WTC11 (cell line): ENCODE measurements around the gene HMGB4. TPM values are rescaled to one million over a fixed set of nuclear protein-coding genes. Genes with fewer than 3 reads are reported as not detected.

Source experiments
- ATAC-seq: fragments of 200-7000 bp; cut with Tn5 transposase; 2 replicates; pipeline ENCODE4 v1.10.0; 2021; ENCODE audit warnings: mild to moderate bottlenecking, moderate library complexity
- CTCF ChIA-PET: fragments of 300-600 bp; sonication (Branson Sonifier 250); formaldehyde crosslinking; loops from one replicate; lab custom pipeline; 2021; ENCODE audit warnings: antibody characterized with exemption; lab: Charles Lee
- POLR2A ChIA-PET: fragments of 350-600 bp; sonication (Branson Sonifier 250); formaldehyde crosslinking; loops from one replicate; lab custom pipeline; 2021; ENCODE audit warnings: antibody characterized with exemption; lab: Charles Lee
- DNase-seq: peaks from one replicate; pipeline ENCODE4 v3.0.0; 2021; ENCODE audit warnings: low spot score
- H3K27ac Mint-ChIP-seq: 2 replicates; pipeline ENCODE4 v1.8.0; 2021; ENCODE audit warnings: mixed read lengths
- H3K27me3 Mint-ChIP-seq: 2 replicates; pipeline ENCODE4 v1.8.0; 2021; ENCODE audit warnings: low read depth, mild to moderate bottlenecking, moderate library complexity, mixed read lengths
- H3K36me3 Mint-ChIP-seq: 2 replicates; pipeline ENCODE4 v1.8.0; 2021; ENCODE audit warnings: mixed read lengths
- H3K4me1 Mint-ChIP-seq: 2 replicates; pipeline ENCODE4 v1.8.0; 2022; ENCODE audit warnings: mixed read lengths
- H3K4me3 Mint-ChIP-seq: 2 replicates; pipeline ENCODE4 v1.8.0; 2021; ENCODE audit warnings: mild to moderate bottlenecking, moderate library complexity, mixed read lengths
- H3K9me3 Mint-ChIP-seq: 2 replicates; pipeline ENCODE4 v1.8.0; 2021; ENCODE audit warnings: mixed read lengths
- CREB1 ChIP-seq: sonication (generic); formaldehyde crosslinking; IDR thresholded peaks from 2 replicates; pipeline ENCODE4 v1.8.0; 2023; ENCODE audit warnings: mild to moderate bottlenecking, missing genetic modification reagents
- CREM ChIP-seq: sonication (generic); formaldehyde crosslinking; IDR thresholded peaks from 2 replicates; pipeline ENCODE4 v1.8.1; 2022; ENCODE audit warnings: mild to moderate bottlenecking, missing genetic modification reagents, moderate library complexity
- GTF2I ChIP-seq: fragments of 250-450 bp; sonication (Bioruptor Pico); conservative IDR thresholded peaks from 2 replicates; pipeline ENCODE4 v1.4.0; 2021; ENCODE audit warnings: mild to moderate bottlenecking
- HMGA2 ChIP-seq: fragments of 250-450 bp; sonication (Bioruptor Pico); IDR thresholded peaks from 2 replicates; pipeline ENCODE4 v1.4.0; 2021; ENCODE audit warnings: mild to moderate bottlenecking, moderate library complexity
- IRF2 ChIP-seq: sonication (generic); formaldehyde crosslinking; IDR thresholded peaks from 2 replicates; pipeline ENCODE4 v1.8.0; 2022; ENCODE audit warnings: low read depth, missing genetic modification reagents, borderline replicate concordance
- MYBL2 ChIP-seq: sonication (generic); formaldehyde crosslinking; IDR thresholded peaks from 2 replicates; pipeline ENCODE4 v1.8.1; 2023; ENCODE audit warnings: mild to moderate bottlenecking, moderate library complexity, missing genetic modification reagents
- PRRX2 ChIP-seq: fragments of 250-450 bp; sonication (Bioruptor Pico); IDR thresholded peaks from 2 replicates; pipeline ENCODE4 v1.8.0; 2021; ENCODE audit warnings: mild to moderate bottlenecking
- SMAD4 ChIP-seq: sonication (generic); formaldehyde crosslinking; IDR thresholded peaks from 2 replicates; pipeline ENCODE4 v1.8.0; 2022; ENCODE audit warnings: mild to moderate bottlenecking, missing genetic modification reagents
- ZBTB21 ChIP-seq: sonication (generic); formaldehyde crosslinking; IDR thresholded peaks from 2 replicates; pipeline ENCODE4 v1.8.1; 2023; ENCODE audit warnings: mild to moderate bottlenecking, missing genetic modification reagents, borderline replicate concordance
- total RNA-seq: library from RNA; stranded (reverse); gene quantifications from 3 replicates; pipeline ENCODE4 v1.2.3, GENCODE V29; 2021
- TF ChIP-seq, protein P1 (sequence below): sonication (generic); formaldehyde crosslinking; IDR thresholded peaks from 2 replicates; pipeline ENCODE4 v1.8.1; 2023; ENCODE audit warnings: mild to moderate bottlenecking, missing genetic modification reagents, moderate library complexity
- TF ChIP-seq, protein P2 (sequence below): fragments of 200-600 bp; IDR thresholded peaks from 2 replicates; pipeline ENCODE4 v1.8.0; 2022; ENCODE audit warnings: antibody characterized with exemption
- TF ChIP-seq, protein P3 (sequence below): sonication (generic); formaldehyde crosslinking; IDR thresholded peaks from 2 replicates; pipeline ENCODE4 v1.8.0; 2023; ENCODE audit warnings: mild to moderate bottlenecking, missing genetic modification reagents
- TF ChIP-seq, protein P4 (sequence below): fragments of 250-450 bp; sonication (Bioruptor Pico); IDR thresholded peaks from 2 replicates; pipeline ENCODE4 v1.9.0; 2021; ENCODE audit warnings: moderate library complexity, mild to moderate bottlenecking, inconsistent platforms, borderline replicate concordance
- TF ChIP-seq, protein P5 (sequence below): sonication (generic); formaldehyde crosslinking; IDR thresholded peaks from 2 replicates; pipeline ENCODE4 v1.8.0; 2022; ENCODE audit warnings: missing genetic modification reagents
- TF ChIP-seq, protein P6 (sequence below): sonication (generic); formaldehyde crosslinking; IDR thresholded peaks from 2 replicates; pipeline ENCODE4 v1.8.0; 2022; ENCODE audit warnings: mild to moderate bottlenecking, missing genetic modification reagents

The HMGB4 gene
- total RNA-seq, 1 experiment from 2014 or later = not detected

DNA sequence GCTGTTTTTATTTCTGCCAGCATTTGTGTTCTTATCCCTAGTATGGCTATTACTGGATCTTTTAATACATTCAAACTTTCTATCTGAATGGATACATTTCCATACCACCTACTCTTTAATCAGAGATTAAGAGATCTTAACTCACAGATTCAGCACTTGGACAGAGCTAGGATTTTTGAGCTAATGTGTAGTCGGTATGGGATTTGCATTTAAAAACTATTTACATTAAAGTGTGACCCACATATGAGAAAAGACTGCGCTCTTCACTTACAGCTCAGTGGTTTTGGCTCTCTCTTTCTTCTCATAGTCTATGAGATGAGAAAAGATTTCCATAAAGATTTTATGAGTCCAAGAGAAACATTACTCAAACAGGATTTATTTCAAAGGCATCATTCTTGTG lies 16.4 kb downstream of the HMGB4 start:
- ATAC-seq (no peak), DNase-seq (no peak)
- H3K27me3 Mint-ChIP-seq = no peaks in the 10 kb centered on the region
- no peak overlapping the region for H3K27ac Mint-ChIP-seq
- CTCF ChIA-PET = interaction anchor here (2.8 kb wide), 1 partner anchor 134 kb away, joined by 8 read pairs; no protein-coding TSS in a partner anchor
- no peak overlapping the region for H3K4me3 Mint-ChIP-seq
- H3K4me1 Mint-ChIP-seq = 0 out of 2 replicates have a peak, but pooled peaks cover 3% of the 10 kb centered on the region
- no peaks in the 10 kb centered on the region for H3K9me3 Mint-ChIP-seq
- no peaks in the 10 kb centered on the region for H3K36me3 Mint-ChIP-seq
- TF ChIP-seq, protein P1, sequence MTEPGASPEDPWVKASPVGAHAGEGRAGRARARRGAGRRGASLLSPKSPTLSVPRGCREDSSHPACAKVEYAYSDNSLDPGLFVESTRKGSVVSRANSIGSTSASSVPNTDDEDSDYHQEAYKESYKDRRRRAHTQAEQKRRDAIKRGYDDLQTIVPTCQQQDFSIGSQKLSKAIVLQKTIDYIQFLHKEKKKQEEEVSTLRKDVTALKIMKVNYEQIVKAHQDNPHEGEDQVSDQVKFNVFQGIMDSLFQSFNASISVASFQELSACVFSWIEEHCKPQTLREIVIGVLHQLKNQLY = no peak
- TF ChIP-seq, protein P2, sequence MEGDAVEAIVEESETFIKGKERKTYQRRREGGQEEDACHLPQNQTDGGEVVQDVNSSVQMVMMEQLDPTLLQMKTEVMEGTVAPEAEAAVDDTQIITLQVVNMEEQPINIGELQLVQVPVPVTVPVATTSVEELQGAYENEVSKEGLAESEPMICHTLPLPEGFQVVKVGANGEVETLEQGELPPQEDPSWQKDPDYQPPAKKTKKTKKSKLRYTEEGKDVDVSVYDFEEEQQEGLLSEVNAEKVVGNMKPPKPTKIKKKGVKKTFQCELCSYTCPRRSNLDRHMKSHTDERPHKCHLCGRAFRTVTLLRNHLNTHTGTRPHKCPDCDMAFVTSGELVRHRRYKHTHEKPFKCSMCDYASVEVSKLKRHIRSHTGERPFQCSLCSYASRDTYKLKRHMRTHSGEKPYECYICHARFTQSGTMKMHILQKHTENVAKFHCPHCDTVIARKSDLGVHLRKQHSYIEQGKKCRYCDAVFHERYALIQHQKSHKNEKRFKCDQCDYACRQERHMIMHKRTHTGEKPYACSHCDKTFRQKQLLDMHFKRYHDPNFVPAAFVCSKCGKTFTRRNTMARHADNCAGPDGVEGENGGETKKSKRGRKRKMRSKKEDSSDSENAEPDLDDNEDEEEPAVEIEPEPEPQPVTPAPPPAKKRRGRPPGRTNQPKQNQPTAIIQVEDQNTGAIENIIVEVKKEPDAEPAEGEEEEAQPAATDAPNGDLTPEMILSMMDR = no peak
- no peak for TF ChIP-seq MYBL2 (CRISPR knock-in tag)
- no peak for TF ChIP-seq HMGA2
- TF ChIP-seq, protein P3, sequence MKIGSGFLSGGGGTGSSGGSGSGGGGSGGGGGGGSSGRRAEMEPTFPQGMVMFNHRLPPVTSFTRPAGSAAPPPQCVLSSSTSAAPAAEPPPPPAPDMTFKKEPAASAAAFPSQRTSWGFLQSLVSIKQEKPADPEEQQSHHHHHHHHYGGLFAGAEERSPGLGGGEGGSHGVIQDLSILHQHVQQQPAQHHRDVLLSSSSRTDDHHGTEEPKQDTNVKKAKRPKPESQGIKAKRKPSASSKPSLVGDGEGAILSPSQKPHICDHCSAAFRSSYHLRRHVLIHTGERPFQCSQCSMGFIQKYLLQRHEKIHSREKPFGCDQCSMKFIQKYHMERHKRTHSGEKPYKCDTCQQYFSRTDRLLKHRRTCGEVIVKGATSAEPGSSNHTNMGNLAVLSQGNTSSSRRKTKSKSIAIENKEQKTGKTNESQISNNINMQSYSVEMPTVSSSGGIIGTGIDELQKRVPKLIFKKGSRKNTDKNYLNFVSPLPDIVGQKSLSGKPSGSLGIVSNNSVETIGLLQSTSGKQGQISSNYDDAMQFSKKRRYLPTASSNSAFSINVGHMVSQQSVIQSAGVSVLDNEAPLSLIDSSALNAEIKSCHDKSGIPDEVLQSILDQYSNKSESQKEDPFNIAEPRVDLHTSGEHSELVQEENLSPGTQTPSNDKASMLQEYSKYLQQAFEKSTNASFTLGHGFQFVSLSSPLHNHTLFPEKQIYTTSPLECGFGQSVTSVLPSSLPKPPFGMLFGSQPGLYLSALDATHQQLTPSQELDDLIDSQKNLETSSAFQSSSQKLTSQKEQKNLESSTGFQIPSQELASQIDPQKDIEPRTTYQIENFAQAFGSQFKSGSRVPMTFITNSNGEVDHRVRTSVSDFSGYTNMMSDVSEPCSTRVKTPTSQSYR = no peak
- no peak for TF ChIP-seq CREB1 (CRISPR knock-in tag)
- TF ChIP-seq, all 79 proteins: peak for 0
- POLR2A ChIA-PET = interaction anchor here (0.6 kb wide), 1 partner anchor 1610 kb away, joined by 7 read pairs; no protein-coding TSS in a partner anchor

DNA sequence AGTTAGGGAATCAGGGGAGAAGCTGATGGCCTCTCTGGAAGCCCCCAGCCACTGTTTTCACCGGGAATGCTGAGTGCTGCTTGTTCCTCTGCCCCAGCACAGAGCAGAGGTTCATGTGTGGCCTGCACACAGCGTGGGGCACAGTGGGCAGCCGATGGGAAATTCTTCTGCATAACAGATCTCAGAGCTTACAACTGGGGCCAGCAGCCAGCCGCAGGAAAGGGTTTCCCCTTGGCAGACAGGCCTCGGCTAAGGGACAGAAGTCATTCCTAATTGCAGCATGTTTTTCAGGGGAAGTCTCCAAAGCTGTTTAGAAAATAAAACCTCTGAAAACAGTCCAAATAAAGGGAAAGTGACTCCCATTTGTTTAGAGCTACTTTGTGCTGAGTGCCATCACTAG lies 22.6 kb downstream of the HMGB4 start:
- H3K9me3 Mint-ChIP-seq = no peaks in the 10 kb centered on the region
- TF ChIP-seq, protein P4, sequence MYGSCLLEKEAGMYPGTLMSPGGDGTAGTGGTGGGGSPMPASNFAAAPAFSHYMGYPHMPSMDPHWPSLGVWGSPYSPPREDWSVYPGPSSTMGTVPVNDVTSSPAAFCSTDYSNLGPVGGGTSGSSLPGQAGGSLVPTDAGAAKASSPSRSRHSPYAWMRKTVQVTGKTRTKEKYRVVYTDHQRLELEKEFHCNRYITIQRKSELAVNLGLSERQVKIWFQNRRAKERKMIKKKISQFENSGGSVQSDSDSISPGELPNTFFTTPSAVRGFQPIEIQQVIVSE (CRISPR knock-in tag) = no peak
- TF ChIP-seq, protein P5, sequence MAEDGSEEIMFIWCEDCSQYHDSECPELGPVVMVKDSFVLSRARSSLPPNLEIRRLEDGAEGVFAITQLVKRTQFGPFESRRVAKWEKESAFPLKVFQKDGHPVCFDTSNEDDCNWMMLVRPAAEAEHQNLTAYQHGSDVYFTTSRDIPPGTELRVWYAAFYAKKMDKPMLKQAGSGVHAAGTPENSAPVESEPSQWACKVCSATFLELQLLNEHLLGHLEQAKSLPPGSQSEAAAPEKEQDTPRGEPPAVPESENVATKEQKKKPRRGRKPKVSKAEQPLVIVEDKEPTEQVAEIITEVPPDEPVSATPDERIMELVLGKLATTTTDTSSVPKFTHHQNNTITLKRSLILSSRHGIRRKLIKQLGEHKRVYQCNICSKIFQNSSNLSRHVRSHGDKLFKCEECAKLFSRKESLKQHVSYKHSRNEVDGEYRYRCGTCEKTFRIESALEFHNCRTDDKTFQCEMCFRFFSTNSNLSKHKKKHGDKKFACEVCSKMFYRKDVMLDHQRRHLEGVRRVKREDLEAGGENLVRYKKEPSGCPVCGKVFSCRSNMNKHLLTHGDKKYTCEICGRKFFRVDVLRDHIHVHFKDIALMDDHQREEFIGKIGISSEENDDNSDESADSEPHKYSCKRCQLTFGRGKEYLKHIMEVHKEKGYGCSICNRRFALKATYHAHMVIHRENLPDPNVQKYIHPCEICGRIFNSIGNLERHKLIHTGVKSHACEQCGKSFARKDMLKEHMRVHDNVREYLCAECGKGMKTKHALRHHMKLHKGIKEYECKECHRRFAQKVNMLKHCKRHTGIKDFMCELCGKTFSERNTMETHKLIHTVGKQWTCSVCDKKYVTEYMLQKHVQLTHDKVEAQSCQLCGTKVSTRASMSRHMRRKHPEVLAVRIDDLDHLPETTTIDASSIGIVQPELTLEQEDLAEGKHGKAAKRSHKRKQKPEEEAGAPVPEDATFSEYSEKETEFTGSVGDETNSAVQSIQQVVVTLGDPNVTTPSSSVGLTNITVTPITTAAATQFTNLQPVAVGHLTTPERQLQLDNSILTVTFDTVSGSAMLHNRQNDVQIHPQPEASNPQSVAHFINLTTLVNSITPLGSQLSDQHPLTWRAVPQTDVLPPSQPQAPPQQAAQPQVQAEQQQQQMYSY = no peak
- TF ChIP-seq GTF2I (no peak), PRRX2 (CRISPR knock-in tag) (no peak), IRF2 (CRISPR knock-in tag) (no peak), ZBTB21 (CRISPR knock-in tag) (no peak), SMAD4 (CRISPR knock-in tag) (no peak), CREM (CRISPR knock-in tag) (no peak)
- TF ChIP-seq, protein P6, sequence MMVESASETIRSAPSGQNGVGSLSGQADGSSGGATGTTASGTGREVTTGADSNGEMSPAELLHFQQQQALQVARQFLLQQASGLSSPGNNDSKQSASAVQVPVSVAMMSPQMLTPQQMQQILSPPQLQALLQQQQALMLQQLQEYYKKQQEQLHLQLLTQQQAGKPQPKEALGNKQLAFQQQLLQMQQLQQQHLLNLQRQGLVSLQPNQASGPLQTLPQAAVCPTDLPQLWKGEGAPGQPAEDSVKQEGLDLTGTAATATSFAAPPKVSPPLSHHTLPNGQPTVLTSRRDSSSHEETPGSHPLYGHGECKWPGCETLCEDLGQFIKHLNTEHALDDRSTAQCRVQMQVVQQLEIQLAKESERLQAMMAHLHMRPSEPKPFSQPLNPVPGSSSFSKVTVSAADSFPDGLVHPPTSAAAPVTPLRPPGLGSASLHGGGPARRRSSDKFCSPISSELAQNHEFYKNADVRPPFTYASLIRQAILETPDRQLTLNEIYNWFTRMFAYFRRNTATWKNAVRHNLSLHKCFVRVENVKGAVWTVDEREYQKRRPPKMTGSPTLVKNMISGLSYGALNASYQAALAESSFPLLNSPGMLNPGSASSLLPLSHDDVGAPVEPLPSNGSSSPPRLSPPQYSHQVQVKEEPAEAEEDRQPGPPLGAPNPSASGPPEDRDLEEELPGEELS (CRISPR knock-in tag) = no peak
- ATAC-seq (peak; percentile 88), DNase-seq (peak; percentile 23)
- H3K36me3 Mint-ChIP-seq = 0 out of 2 replicates have a peak, but pooled peaks cover 2% of the 10 kb centered on the region
- H3K27me3 Mint-ChIP-seq = no peaks in the 10 kb centered on the region
- ChIA-PET CTCF (interaction anchor here (1.2 to 2.9 kb wide), 2 partner anchors 127 to 227 kb away, joined by 3 to 9 read pairs; no protein-coding TSS in a partner anchor), POLR2A (no interaction called here)
- H3K4me3 Mint-ChIP-seq = no peak overlapping the region
- no peak overlapping the region for H3K27ac Mint-ChIP-seq
- H3K4me1 Mint-ChIP-seq = peaks cover 12% of the 10 kb centered on the region
